Duodenal mucosa (tissue), 2 donors: ENCODE measurements around the gene ENSA.
A peak's percentile ranks its signal among the peaks of the same experiment; 100 is the strongest.
"Not testable (repeated sequence)": the region's sequence is repeated elsewhere in the genome, so short reads cannot be mapped to it uniquely, and the experiment has no call there.

Experiments
- H3K27ac ChIP-seq: one replicate; pipeline ENCODE4 v1.7.0; 2013; ENCODE audit warnings: low read depth, low read length
- H3K27me3 ChIP-seq, 2 donors: one replicate each; pipeline ENCODE4 v1.7.0; 2013; ENCODE audit warnings: low read length in 2 of 2, control low read depth in 1 of 2; ENCODE audit not compliant: insufficient read depth in 2 of 2, control insufficient read depth in 1 of 2
- H3K36me3 ChIP-seq, 2 donors: one replicate each; pipeline ENCODE4 v1.7.0; 2013; ENCODE audit warnings: low read length in 2 of 2, control low read depth in 1 of 2; ENCODE audit not compliant: insufficient read depth in 2 of 2, control insufficient read depth in 1 of 2
- H3K4me1 ChIP-seq, 2 donors: one replicate each; pipeline ENCODE4 v1.7.0; 2013; ENCODE audit warnings: low read length in 2 of 2, control low read depth in 1 of 2; ENCODE audit not compliant: insufficient read depth in 2 of 2, control insufficient read depth in 1 of 2
- H3K4me3 ChIP-seq, 2 donors: one replicate each; pipeline ENCODE4 v1.7.0; 2013; ENCODE audit warnings: low read length in 2 of 2, low read depth in 1 of 2
- H3K9ac ChIP-seq, 2 donors: one replicate each; pipeline ENCODE4 v1.7.0; 2013; ENCODE audit warnings: low read length in 2 of 2, low read depth in 1 of 2
- H3K9me3 ChIP-seq, 2 donors: one replicate each; pipeline ENCODE4 v1.7.0; 2013; ENCODE audit warnings: low read length in 2 of 2, control low read depth in 1 of 2; ENCODE audit not compliant: control insufficient read depth in 1 of 2

The ENSA gene

GRCh38 chr1:150582371-150582770 is 47.0 kb downstream of the ENSA start:
- peaks cover 6 to 14% of the 10 kb centered on the region in 2 donors for H3K36me3 ChIP-seq
- H3K4me1 ChIP-seq = peaks cover 8 to 9% of the 10 kb centered on the region in 2 donors
- H3K4me3 ChIP-seq = no peak overlapping the region
- no peaks in the 10 kb centered on the region for H3K9me3 ChIP-seq
- H3K27ac ChIP-seq = no peak overlapping the region
- H3K27me3 ChIP-seq = no peaks in the 10 kb centered on the region
- H3K9ac ChIP-seq = no peak overlapping the region

- peaks cover 10 to 18% of the 10 kb centered on the region in 2 donors for H3K36me3 ChIP-seq
- not testable (repeated sequence) for H3K4me3 ChIP-seq, H3K4me1 ChIP-seq, H3K27me3 ChIP-seq, H3K9ac ChIP-seq, H3K9me3 ChIP-seq, H3K27ac ChIP-seq
These were observed 47.5 kb downstream of the ENSA start for GRCh38 chr1:150581962-150582361.

- not testable (repeated sequence) for H3K9ac ChIP-seq, H3K4me1 ChIP-seq, H3K9me3 ChIP-seq, H3K4me3 ChIP-seq, H3K27me3 ChIP-seq, H3K27ac ChIP-seq
- H3K36me3 ChIP-seq = peaks cover 15 to 23% of the 10 kb centered on the region in 2 donors
These were observed 48.0 kb downstream of the ENSA start for GRCh38 chr1:150581437-150581836.

GRCh38 chr1:150580966-150581365 is 48.4 kb downstream of the ENSA start:
- peaks cover 8 to 12% of the 10 kb centered on the region in 2 donors for H3K4me1 ChIP-seq
- H3K9me3 ChIP-seq, H3K27ac ChIP-seq, H3K9ac ChIP-seq, H3K27me3 ChIP-seq, H3K4me3 ChIP-seq: not testable (repeated sequence)
- H3K36me3 ChIP-seq = peaks cover 18 to 28% of the 10 kb centered on the region in 2 donors

GRCh38 chr1:150579945-150580642 is 49.3 kb downstream of the ENSA start:
- Histone ChIP-seq H3K9ac (peak overlapping the region; percentile 78 to 79), H3K4me3 (peak overlapping the region; percentile 69 to 73), H3K9me3 (peaks cover 0 to 2% of the 10 kb centered on the region in 2 donors), H3K4me1 (peaks cover 14 to 21% of the 10 kb centered on the region in 2 donors), H3K36me3 (peaks cover 27 to 36% of the 10 kb centered on the region in 2 donors), H3K27me3 (no peaks in the 10 kb centered on the region), H3K27ac (peak overlapping the region; percentile 91)

- Histone ChIP-seq H3K9me3 (peaks cover 0 to 2% of the 10 kb centered on the region in 2 donors), H3K9ac (peak within 1 kb of the TSS; percentile 99 to 100), H3K27me3 (no peaks in the 10 kb centered on the region), H3K4me3 (peak within 1 kb of the TSS; percentile 93 to 97), H3K27ac (peak within 1 kb of the TSS; percentile 99), H3K36me3 (peaks cover 34 to 44% of the 10 kb centered on the region in 2 donors), H3K4me1 (peaks cover 21 to 28% of the 10 kb centered on the region in 2 donors)
These were observed 50.1 kb downstream of the ENSA start, which contains the start of gene MCL1 for GRCh38 chr1:150579110-150579944. TSS of gene MCL1 (minus strand) at chr1:150579610. CDS start at chr1:150579530, 80 bp downstream.

GRCh38 chr1:150578272-150579109 is 50.9 kb downstream of the ENSA start:
- Histone ChIP-seq H3K27me3 (no peaks in the 10 kb centered on the region), H3K9ac (peak overlapping the region; percentile 99 to 100), H3K4me1 (peaks cover 22 to 32% of the 10 kb centered on the region in 2 donors), H3K9me3 (peaks cover 0 to 2% of the 10 kb centered on the region in 2 donors), H3K36me3 (peaks cover 40 to 47% of the 10 kb centered on the region in 2 donors), H3K27ac (peak overlapping the region; percentile 99), H3K4me3 (peak overlapping the region; percentile 93 to 97)

GRCh38 chr1:150577557-150578271 is 51.7 kb downstream of the ENSA start:
- peak overlapping the region; percentile 99 to 100 for H3K9ac ChIP-seq
- H3K27ac ChIP-seq = peak overlapping the region; percentile 99
- no peaks in the 10 kb centered on the region for H3K27me3 ChIP-seq
- H3K4me3 ChIP-seq = peak overlapping the region; percentile 93 to 97
- H3K9me3 ChIP-seq = peaks cover 0 to 2% of the 10 kb centered on the region in 2 donors
- peaks cover 29 to 39% of the 10 kb centered on the region in 2 donors for H3K4me1 ChIP-seq
- peaks cover 48 to 54% of the 10 kb centered on the region in 2 donors for H3K36me3 ChIP-seq

GRCh38 chr1:150576794-150577556 is 52.4 kb downstream of the ENSA start:
- H3K27me3 ChIP-seq = no peaks in the 10 kb centered on the region
- H3K4me3 ChIP-seq = peak overlapping the region; percentile 93 to 97
- peak overlapping the region; percentile 99 to 100 for H3K9ac ChIP-seq
- peaks cover 29 to 39% of the 10 kb centered on the region in 2 donors for H3K4me1 ChIP-seq
- peaks cover 0 to 2% of the 10 kb centered on the region in 2 donors for H3K9me3 ChIP-seq
- peak overlapping the region; percentile 99 for H3K27ac ChIP-seq
- peaks cover 52 to 57% of the 10 kb centered on the region in 2 donors for H3K36me3 ChIP-seq
